SU-DHL-6 (cell line): ENCODE measurements around the gene PRSS38.

Experiments used
- H2AFZ ChIP-seq: fragments of 200-600 bp; sonication (generic); 2 replicates; pipeline ENCODE4 v1.6.1; 2014; ENCODE audit warnings: low read depth, mild to moderate bottlenecking, moderate library complexity, mixed read lengths, antibody characterized with exemption, low read length; ENCODE audit not compliant: severe bottlenecking
- H3F3A ChIP-seq: fragments of 200-600 bp; shearing (Covaris generic); 2 replicates; pipeline ENCODE4 v1.6.0; 2016; ENCODE audit warnings: antibody characterized with exemption, mild to moderate bottlenecking; ENCODE audit not compliant: insufficient read depth
- H3K27ac ChIP-seq: fragments of 200-600 bp; sonication (generic); 2 replicates; pipeline ENCODE4 v1.5.1; 2016; ENCODE audit warnings: low read depth, mild to moderate bottlenecking, low read length, moderate library complexity, mixed read lengths
- H3K27me3 ChIP-seq: fragments of 200-600 bp; sonication (generic), shearing (Covaris generic); 2 replicates; pipeline ENCODE4 v1.6.0; 2014; ENCODE audit warnings: mild to moderate bottlenecking, low read length
- H3K36me3 ChIP-seq: fragments of 200-600 bp; sonication (generic); 2 replicates; pipeline ENCODE4 v1.6.1; 2014; ENCODE audit warnings: mild to moderate bottlenecking, low read length, mixed read lengths
- H3K4me2 ChIP-seq: fragments of 300-600, 200-600 bp; shearing (Covaris generic), sonication (generic); 2 replicates; pipeline ENCODE4 v1.6.0; 2014; ENCODE audit warnings: low read length, low read depth, mild to moderate bottlenecking; ENCODE audit not compliant: poor library complexity, severe bottlenecking
- H3K4me3 ChIP-seq: fragments of 200-600 bp; sonication (generic); 2 replicates; pipeline ENCODE4 v1.5.1; 2014; ENCODE audit warnings: antibody characterized with exemption, low read length, mild to moderate bottlenecking, mixed read lengths; ENCODE audit not compliant: insufficient read depth, poor library complexity, severe bottlenecking
- H3K79me2 ChIP-seq: fragments of 200-600 bp; sonication (generic); 2 replicates; pipeline ENCODE4 v1.6.1; 2014; ENCODE audit warnings: mild to moderate bottlenecking, low read length, moderate library complexity; ENCODE audit not compliant: insufficient read depth
- H3K9ac ChIP-seq: fragments of 200-600 bp; sonication (generic); 2 replicates; pipeline ENCODE4 v1.7.0; 2014; ENCODE audit warnings: mild to moderate bottlenecking, low read length
- H3K9me2 ChIP-seq: fragments of 200-600 bp; sonication (generic); replicated peaks from 2 replicates; pipeline ENCODE4 v1.6.1; 2014; ENCODE audit warnings: low read length; ENCODE audit not compliant: insufficient read depth
- H3K9me3 ChIP-seq: fragments of 200-600 bp; sonication (generic); 2 replicates; pipeline ENCODE4 v1.6.1; 2014; ENCODE audit warnings: low read length, mixed read lengths; ENCODE audit not compliant: insufficient read depth
- H4K20me1 ChIP-seq: fragments of 200-600 bp; sonication (generic); 2 replicates; pipeline ENCODE4 v1.6.1; 2014; ENCODE audit warnings: low read depth, mild to moderate bottlenecking, antibody characterized with exemption, low read length, moderate library complexity, mixed read lengths
- EZH2phosphoT487 ChIP-seq: fragments of 200-600 bp; sonication (generic), shearing (Covaris generic); conservative IDR thresholded peaks from 2 replicates; pipeline ENCODE4 v1.6.1; 2018; ENCODE audit warnings: mild to moderate bottlenecking, antibody characterized with exemption, low read length, moderate library complexity, mixed read lengths
- TF ChIP-seq, protein P1 (sequence below): fragments of 200-600 bp; sonication (generic); IDR thresholded peaks from one replicate; pipeline ENCODE4 v1.5.1; 2017; ENCODE audit warnings: antibody characterized with exemption, mild to moderate bottlenecking, low read length, moderate library complexity; ENCODE audit not compliant: insufficient read depth, poor library complexity, severe bottlenecking

Gene PRSS38

DNA sequence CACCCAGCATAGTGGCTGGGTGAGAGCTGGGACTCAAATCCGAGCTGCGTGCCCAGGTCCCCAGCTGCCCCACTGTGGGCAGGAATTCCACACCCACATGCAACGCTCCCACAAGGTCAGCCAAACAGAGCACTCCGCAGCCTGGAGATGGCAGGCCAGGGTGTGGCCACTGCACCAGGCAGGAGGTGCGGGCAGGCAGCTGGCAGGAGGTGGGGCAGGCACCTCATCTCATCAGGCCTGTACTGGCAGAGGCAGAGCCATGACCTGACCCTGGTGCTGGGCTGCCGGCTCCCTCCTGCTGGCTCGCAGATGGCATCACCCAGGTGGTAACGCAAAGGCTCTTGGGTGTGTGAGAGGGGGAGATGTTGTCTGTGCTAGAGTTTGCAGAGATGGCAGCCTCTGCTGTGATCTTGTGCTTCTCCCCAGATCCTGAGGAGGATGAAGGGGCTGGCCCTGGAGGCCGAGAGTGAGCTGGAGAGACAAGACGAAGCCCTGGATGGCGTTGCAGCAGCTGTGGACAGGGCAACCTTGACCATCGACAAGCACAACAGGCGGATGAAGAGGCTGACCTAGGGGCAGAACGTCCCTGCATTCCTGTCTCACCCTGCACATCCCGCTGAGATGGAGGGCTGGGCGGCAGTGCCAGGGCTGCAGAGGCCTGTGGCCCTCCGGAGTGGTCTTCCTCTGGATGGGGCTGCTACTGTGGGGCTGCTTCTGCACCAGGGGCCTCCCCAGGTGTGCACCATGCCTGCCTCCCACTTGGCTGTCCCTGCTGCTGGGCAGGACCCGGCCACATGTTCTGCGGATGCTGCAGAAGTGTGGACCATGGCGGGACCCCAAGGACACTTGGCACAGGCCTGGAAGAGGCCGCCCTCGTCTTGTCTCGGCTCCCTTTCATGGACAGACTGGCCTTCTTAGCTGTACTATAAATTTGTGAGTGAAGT is 35.1 kb upstream of the PRSS38 start:
- TF ChIP-seq, protein P1, sequence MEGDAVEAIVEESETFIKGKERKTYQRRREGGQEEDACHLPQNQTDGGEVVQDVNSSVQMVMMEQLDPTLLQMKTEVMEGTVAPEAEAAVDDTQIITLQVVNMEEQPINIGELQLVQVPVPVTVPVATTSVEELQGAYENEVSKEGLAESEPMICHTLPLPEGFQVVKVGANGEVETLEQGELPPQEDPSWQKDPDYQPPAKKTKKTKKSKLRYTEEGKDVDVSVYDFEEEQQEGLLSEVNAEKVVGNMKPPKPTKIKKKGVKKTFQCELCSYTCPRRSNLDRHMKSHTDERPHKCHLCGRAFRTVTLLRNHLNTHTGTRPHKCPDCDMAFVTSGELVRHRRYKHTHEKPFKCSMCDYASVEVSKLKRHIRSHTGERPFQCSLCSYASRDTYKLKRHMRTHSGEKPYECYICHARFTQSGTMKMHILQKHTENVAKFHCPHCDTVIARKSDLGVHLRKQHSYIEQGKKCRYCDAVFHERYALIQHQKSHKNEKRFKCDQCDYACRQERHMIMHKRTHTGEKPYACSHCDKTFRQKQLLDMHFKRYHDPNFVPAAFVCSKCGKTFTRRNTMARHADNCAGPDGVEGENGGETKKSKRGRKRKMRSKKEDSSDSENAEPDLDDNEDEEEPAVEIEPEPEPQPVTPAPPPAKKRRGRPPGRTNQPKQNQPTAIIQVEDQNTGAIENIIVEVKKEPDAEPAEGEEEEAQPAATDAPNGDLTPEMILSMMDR, result no peak
- no peak for TF ChIP-seq EZH2phosphoT487
- Histone ChIP-seq H3K79me2 (no peaks in the 10 kb centered on the region), H3K4me3 (no peak overlapping the region), H3K27ac (no peak overlapping the region), H3K9ac (no peak overlapping the region), H3K4me2 (no peak overlapping the region), H3K27me3 (no peaks in the 10 kb centered on the region), H3K9me2 (no peaks in the 10 kb centered on the region), H4K20me1 (no peaks in the 10 kb centered on the region), H3K9me3 (no peaks in the 10 kb centered on the region), H3F3A (no peaks in the 10 kb centered on the region), H2AFZ (no peak overlapping the region), H3K36me3 (no peaks in the 10 kb centered on the region)

DNA sequence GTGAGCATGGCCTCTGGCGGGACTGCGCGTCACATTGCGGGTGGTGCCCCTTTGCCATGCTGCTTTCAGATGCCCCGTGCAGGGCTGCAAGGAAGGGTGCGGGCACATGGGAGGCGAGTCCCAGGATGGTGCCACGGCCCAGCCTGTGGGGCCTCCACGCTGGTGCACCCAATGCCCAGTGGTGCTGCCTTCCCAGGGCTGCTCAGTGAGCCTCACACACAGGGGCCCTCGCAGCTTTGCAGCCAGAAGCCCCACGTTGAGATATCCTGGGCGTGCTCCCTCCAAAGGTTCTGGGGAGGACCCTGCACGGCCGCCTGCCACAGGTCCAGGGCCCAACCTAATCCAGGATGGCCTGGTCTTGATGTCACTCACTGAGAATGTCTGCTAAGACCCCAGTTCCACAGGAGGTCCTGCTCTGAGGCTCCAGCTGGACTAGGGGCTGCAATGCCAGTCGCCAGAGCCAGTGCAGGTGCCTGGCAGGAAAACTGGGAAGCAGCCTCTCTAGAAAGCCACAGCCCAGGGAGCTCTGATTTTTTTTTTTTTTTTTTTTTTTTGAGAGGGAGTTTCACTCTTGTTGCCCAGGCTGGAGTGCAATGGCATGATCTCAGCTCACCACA is 34.1 kb upstream of the PRSS38 start:
- H3K4me3 ChIP-seq, result no peak overlapping the region
- no peaks in the 10 kb centered on the region for H3K79me2 ChIP-seq
- H2AFZ ChIP-seq, result no peak overlapping the region
- TF ChIP-seq, protein P1, result no peak
- H3K4me2 ChIP-seq, result no peak overlapping the region
- H3K9ac ChIP-seq, result no peak overlapping the region
- H4K20me1 ChIP-seq, result no peaks in the 10 kb centered on the region
- H3K36me3 ChIP-seq, result no peaks in the 10 kb centered on the region
- H3K9me3 ChIP-seq, result no peaks in the 10 kb centered on the region
- H3K9me2 ChIP-seq, result no peaks in the 10 kb centered on the region
- no peak overlapping the region for H3K27ac ChIP-seq
- no peaks in the 10 kb centered on the region for H3F3A ChIP-seq
- no peaks in the 10 kb centered on the region for H3K27me3 ChIP-seq

DNA sequence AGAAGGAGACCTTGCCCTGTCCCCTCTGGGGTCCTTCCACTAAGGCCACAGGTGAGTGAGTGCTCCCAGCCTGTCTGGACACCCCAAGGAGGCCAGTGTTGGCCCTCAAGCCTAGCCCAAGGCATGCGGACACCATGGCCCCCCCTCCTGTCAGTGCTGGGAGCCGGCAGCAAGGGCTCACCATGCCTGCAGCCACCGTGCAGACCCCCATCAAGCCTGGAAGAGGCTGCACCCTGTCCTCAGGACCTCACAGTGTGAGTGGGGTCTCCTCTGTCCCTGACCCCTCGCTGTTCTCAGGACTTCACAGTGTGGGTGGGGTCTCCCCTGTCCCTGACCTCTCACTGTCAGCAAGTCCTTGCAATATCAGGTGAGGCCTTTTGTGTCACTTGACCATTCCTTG is 33.2 kb upstream of the PRSS38 start:
- Histone ChIP-seq H3K9ac (no peak overlapping the region), H3K36me3 (no peaks in the 10 kb centered on the region), H2AFZ (no peak overlapping the region), H3F3A (no peaks in the 10 kb centered on the region), H3K9me3 (no peaks in the 10 kb centered on the region), H3K79me2 (no peaks in the 10 kb centered on the region), H3K27ac (no peak overlapping the region), H3K9me2 (no peaks in the 10 kb centered on the region), H3K4me2 (no peak overlapping the region), H4K20me1 (no peaks in the 10 kb centered on the region), H3K4me3 (no peak overlapping the region), H3K27me3 (no peaks in the 10 kb centered on the region)
- TF ChIP-seq EZH2phosphoT487, result no peak
- TF ChIP-seq, protein P1, result no peak
